GM23338 (cell line): ENCODE measurements around the gene NMD3.

Source experiments
- CTCF ChIP-seq, 2 experiments: fragments of 200-600 bp in 1 of 2; sonication (generic) in 1 of 2; conservative IDR thresholded peaks; 2 replicates each; pipeline versions ENCODE4 v1.5.1 to v1.6.1; 2016 to 2017; ENCODE audit warnings: antibody characterized with exemption in 2 of 2, low read depth in 2 of 2, mild to moderate bottlenecking in 2 of 2, moderate library complexity in 1 of 2
- EZH2phosphoT487 ChIP-seq: fragments of 200-600 bp; sonication (generic); IDR thresholded peaks from one replicate; pipeline ENCODE4 v1.8.1; 2018; ENCODE audit warnings: antibody characterized with exemption; ENCODE audit not compliant: unreplicated experiment

DNA sequence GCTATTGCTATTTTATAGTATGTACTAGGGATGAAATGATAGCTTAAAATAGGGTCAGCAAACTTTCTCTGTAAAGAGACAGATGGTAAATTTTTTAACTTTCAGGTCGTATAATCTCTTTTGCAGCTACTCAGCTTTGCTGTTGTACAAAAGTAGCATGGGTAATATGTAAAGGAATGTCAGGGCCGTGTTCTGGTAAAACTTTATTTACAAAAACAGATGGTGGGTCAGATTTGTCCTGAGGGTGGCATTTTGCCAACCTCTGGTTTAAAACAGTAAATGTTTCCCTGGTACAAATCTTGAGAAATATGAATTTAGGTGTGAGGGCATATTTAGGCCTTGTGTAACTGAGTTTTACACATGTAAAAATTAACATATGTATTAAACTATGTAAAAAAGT is 18.6 kb downstream of the NMD3 start:
- TF ChIP-seq CTCF (conservative IDR thresholded peaks at IDR 0.05; ENCODE audit: low read depth in 2 of 2) (no peak), EZH2phosphoT487 (no peak)
